Ovary (tissue), 3 donors: ENCODE data around the gene ST7.
"Not testable (repeated sequence)": the region's sequence is repeated elsewhere in the genome, so short reads cannot be mapped to it uniquely, and the experiment has no call there.

Experiments
- CTCF ChIP-seq, 3 donors: fragments of 450-650 bp in 2 of 3; fragments of 200-600 bp in 1 of 3; IDR thresholded peaks; one replicate each; pipeline versions ENCODE4 v1.5.1 to v1.8.0; 2016 to 2022; ENCODE audit warnings: antibody characterized with exemption in 3 of 3, mild to moderate bottlenecking in 1 of 3
- EP300 ChIP-seq: sonication (generic); formaldehyde crosslinking; IDR thresholded peaks from one replicate; pipeline ENCODE4 v1.6.1; 2017; ENCODE audit warnings: antibody characterized with exemption
- POLR2A ChIP-seq: fragments of 450-650 bp; IDR thresholded peaks from one replicate; pipeline ENCODE4 v1.6.1; 2017; ENCODE audit warnings: antibody characterized with exemption, mild to moderate bottlenecking, moderate library complexity
- donor health status: DM: no; HTN: no; CAD: no.

GRCh38 chr7:116936844-116937243 is 16.5 kb upstream of the ST7 start:
- not testable (repeated sequence) for TF ChIP-seq CTCF (IDR thresholded peaks at IDR 0.05); POLR2A; EP300
